K562 (cell line): ENCODE measurements around the gene ACP5. TPM values are rescaled to one million over a fixed set of nuclear protein-coding genes. Genes with fewer than 3 reads are reported as not detected.
A peak's percentile ranks its signal among the peaks of the same experiment; 100 is the strongest.

Experiments
- ATAC-seq: fragments of 200-7000 bp; cut with Tn5 transposase; 3 replicates; pipeline ENCODE4 v1.9.1; 2020; ENCODE audit warnings: moderate library complexity
- BruUV-seq: library from RNA; stranded (reverse); fragments of 400-500 nt; replicated peaks from 2 replicates; lab custom pipeline; 2021; lab: Mats Ljungman, UMichigan
- CTCF ChIA-PET: fragments of 300-600 bp; formaldehyde crosslinking; extraction: SDS; loops from one replicate; lab custom pipeline; 2021; ENCODE audit warnings: low intra/inter-chr PET ratio; lab: Yijun Ruan, JAX
- POLR2A ChIA-PET: fragments of 300-600, 350-650 bp; sonication (Branson Sonifier 250); formaldehyde crosslinking; extraction: SDS; loops from one replicate; lab custom pipeline; 2021; ENCODE audit warnings: antibody characterized with exemption, inconsistent platforms; lab: Yijun Ruan, JAX
- DNase-seq, 4 experiments: peaks; one replicate each; pipeline versions ENCODE4 v3.0.0 to v3.0.0-alpha.2; 2011 to 2018; ENCODE audit warnings: low spot score in 3 of 4, mixed read lengths in 3 of 4; ENCODE audit errors: extremely low read depth in 1 of 4
- FAIRE-seq: peaks from 2 replicates; lab custom pipeline; 2011; peaks lifted over from hg19 to GRCh38; lab: Jason Lieb, UNC
- H2AFZ ChIP-seq: 2 replicates; pipeline ENCODE4 v1.6.0; 2011; ENCODE audit warnings: low read depth, low read length, control low read depth, inconsistent platforms
- H3K27ac ChIP-seq: fragments of 200-600 bp; 3 replicates; pipeline ENCODE4 v1.8.0; 2011; ENCODE audit warnings: low read depth, mild to moderate bottlenecking, control low read depth, inconsistent platforms, low read length, moderate library complexity, mixed read lengths; ENCODE audit errors: extremely low read depth
- H3K27me3 ChIP-seq, 2 experiments: fragments of 300-600 bp in 1 of 2; 2 replicates in 1 of 2; 3 replicates in 1 of 2; pipeline versions ENCODE4 v1.6.0 to v1.8.0; 2011; ENCODE audit warnings: inconsistent platforms in 2 of 2, low read length in 2 of 2, mild to moderate bottlenecking in 1 of 2, mixed read lengths in 1 of 2, moderate library complexity in 1 of 2; ENCODE audit not compliant: control insufficient read depth in 2 of 2, insufficient read depth in 2 of 2
- H3K36me3 ChIP-seq: fragments of 300-600 bp; 3 replicates; pipeline ENCODE4 v1.8.0; 2011; ENCODE audit warnings: mild to moderate bottlenecking, low read length, inconsistent platforms; ENCODE audit not compliant: control insufficient read depth, insufficient read depth
- H3K4me1 ChIP-seq, 2 experiments: fragments of 200-600 bp in 1 of 2; replicated peaks in 1 of 2; 2 replicates in 1 of 2; 3 replicates in 1 of 2; pipeline versions ENCODE4 v1.5.1 to v1.8.0; 2011; ENCODE audit warnings: inconsistent platforms in 2 of 2, low read length in 2 of 2, mild to moderate bottlenecking in 1 of 2, mixed read lengths in 1 of 2, moderate library complexity in 1 of 2; ENCODE audit not compliant: control insufficient read depth in 2 of 2, insufficient read depth in 2 of 2
- H3K4me2 ChIP-seq: 2 replicates; pipeline ENCODE4 v1.6.1; 2011; ENCODE audit warnings: low read length, control low read depth, inconsistent platforms, mixed read lengths; ENCODE audit not compliant: insufficient read depth
- H3K4me3 ChIP-seq: fragments of 200-600 bp; sonication (generic), shearing (Covaris generic); 2 replicates; pipeline ENCODE4 v1.5.1; 2016; ENCODE audit warnings: control low read depth, inconsistent platforms
- H3K79me2 ChIP-seq: fragments of 200-600 bp; 3 replicates; pipeline ENCODE4 v1.8.0; 2011; ENCODE audit warnings: low read length, inconsistent platforms; ENCODE audit not compliant: control insufficient read depth, insufficient read depth
- H3K9ac ChIP-seq, 2 experiments: 2 replicates each; pipeline versions ENCODE4 v1.6.0 to v1.6.1; 2011; ENCODE audit warnings: low read depth in 2 of 2, low read length in 2 of 2, control low read depth in 1 of 2, inconsistent platforms in 1 of 2, mild to moderate bottlenecking in 1 of 2, mixed read lengths in 1 of 2; ENCODE audit not compliant: insufficient read depth in 1 of 2
- H3K9me1 ChIP-seq: one replicate; pipeline ENCODE4 v1.6.0; 2011; ENCODE audit warnings: inconsistent platforms, mild to moderate bottlenecking, low read length, moderate library complexity; ENCODE audit not compliant: control insufficient read depth, insufficient read depth
- H3K9me3 ChIP-seq: replicated peaks from 2 replicates; pipeline ENCODE4 v1.5.1; 2011; ENCODE audit warnings: low read depth, low read length, inconsistent platforms; ENCODE audit not compliant: control insufficient read depth, insufficient read depth
- H4K20me1 ChIP-seq: replicated peaks from 2 replicates; pipeline ENCODE4 v1.6.1; 2011; ENCODE audit warnings: low read length, inconsistent platforms, mixed read lengths; ENCODE audit not compliant: control insufficient read depth, insufficient read depth
- CBX3 ChIP-seq, 2 experiments: IDR thresholded peaks; 1 replicate in 1 of 2; 2 replicates in 1 of 2; pipeline ENCODE4 v1.6.1; 2012; ENCODE audit warnings: inconsistent platforms in 2 of 2, low read length in 2 of 2, borderline replicate concordance in 1 of 2, control low read depth in 1 of 2
- CHAMP1 ChIP-seq: fragments of 450-650 bp; IDR thresholded peaks from 2 replicates; pipeline ENCODE4 v1.6.1; 2016; ENCODE audit warnings: mild to moderate bottlenecking
- DACH1 ChIP-seq: fragments of 450-650 bp; IDR thresholded peaks from 2 replicates; pipeline ENCODE4 v1.6.1; 2018; ENCODE audit not compliant: partially characterized antibody
- GTF3C2 ChIP-seq: IDR thresholded peaks from 3 replicates; pipeline ENCODE4 v1.6.1; 2011; ENCODE audit warnings: borderline replicate concordance, mild to moderate bottlenecking, moderate library complexity; ENCODE audit not compliant: insufficient read length; ENCODE audit errors: extremely low read depth
- HDAC2 ChIP-seq: fragments of 450-650 bp; IDR thresholded peaks from 2 replicates; pipeline ENCODE4 v1.6.1; 2016; ENCODE audit warnings: mild to moderate bottlenecking
- KDM5B ChIP-seq: fragments of 200-600 bp; sonication (generic); IDR thresholded peaks from 2 replicates; pipeline ENCODE4 v1.6.1; 2012; ENCODE audit warnings: low read depth, mild to moderate bottlenecking, moderate library complexity, low read length, control low read depth, inconsistent platforms; ENCODE audit not compliant: insufficient replicate concordance
- NONO ChIP-seq, 2 experiments: fragments of 200-400 bp in 1 of 2; fragments of 450-650 bp in 1 of 2; formaldehyde crosslinking in 1 of 2; IDR thresholded peaks; 2 replicates each; pipeline ENCODE4 v1.6.1; 2017; ENCODE audit warnings: low read depth in 2 of 2, mild to moderate bottlenecking in 2 of 2, moderate library complexity in 2 of 2, low read length in 1 of 2
- PTBP1 ChIP-seq: fragments of 200-400 bp; formaldehyde crosslinking; IDR thresholded peaks from 2 replicates; pipeline ENCODE4 v1.6.1; 2017; ENCODE audit warnings: low read depth, low read length
- SMARCA5 ChIP-seq: fragments of 450-650 bp; IDR thresholded peaks from 2 replicates; pipeline ENCODE4 v1.6.1; 2016
- SMARCC2 ChIP-seq: fragments of 450-650 bp; IDR thresholded peaks from 2 replicates; pipeline ENCODE4 v1.6.1; 2017; ENCODE audit warnings: antibody characterized with exemption, moderate library complexity, mild to moderate bottlenecking, low read depth
- TFAP4 ChIP-seq: sonication (generic); formaldehyde crosslinking; IDR thresholded peaks from 2 replicates; pipeline ENCODE4 v1.8.0; 2022; ENCODE audit warnings: missing genetic modification reagents, mild to moderate bottlenecking, moderate library complexity, borderline replicate concordance
- ZBTB33 ChIP-seq: sonication (generic); formaldehyde crosslinking; IDR thresholded peaks from 2 replicates; pipeline ENCODE4 v1.8.1; 2023; ENCODE audit warnings: mild to moderate bottlenecking, missing genetic modification reagents
- ZNF121 ChIP-seq: sonication (generic); formaldehyde crosslinking; conservative IDR thresholded peaks from 2 replicates; pipeline ENCODE4 v1.8.0; 2022; ENCODE audit warnings: missing genetic modification reagents
- ZNF24 ChIP-seq: fragments of 450-650 bp; IDR thresholded peaks from 2 replicates; pipeline ENCODE4 v1.6.1; 2016
- ZSCAN29 ChIP-seq: fragments of 450-650 bp; IDR thresholded peaks from 2 replicates; pipeline ENCODE4 v1.6.1; 2017
- WGBS: fragments of 100-300 bp; shearing (Covaris generic); methylation state at CpG from one replicate; pipeline ENCODE4 v1.1.6; 2016; ENCODE audit warnings: low coverage, mixed read lengths; ENCODE audit not compliant: insufficient coverage; ENCODE audit errors: missing lambda C conversion rate; 5-methylcytosine and 5-hydroxymethylcytosine counted together
- in situ Hi-C: fragments of 300-500 bp; cut with MboI; formaldehyde crosslinking; loops from 4 replicates; pipeline ENCODE4 v1.15.0; 2018; ENCODE audit warnings: inconsistent platforms, mixed read lengths
- intact Hi-C: fragments of 100-400 bp; cut with micrococcal nuclease; formaldehyde crosslinking; loops from 2 replicates; pipeline ENCODE4 v1.14.2; 2022
- polyA plus RNA-seq, 8 experiments: library from polyadenylated mRNA; depleted of rRNA in 4 of 8; stranded (reverse) in 5 of 8; unstranded in 3 of 8; fragments of >200 nt; fragmentation: Nextera tagmentation in 2 of 8; fragmentation: Illumina TruSeq in 1 of 8; extraction: Ambion mirVana in 2 of 8; extraction: Trizol in 1 of 8; gene quantifications; 2 replicates each; pipeline versions ENCODE4 v1.2.1 to v1.2.3, GENCODE V29; 2011 to 2014; ENCODE audit warnings: inconsistent platforms in 1 of 8, missing spikeins in 1 of 8
- total RNA-seq, 7 experiments: library from RNA; depleted of rRNA in 6 of 7; stranded (reverse); fragments of >200 nt in 6 of 7; fragmentation: Illumina TruSeq in 2 of 7; extraction: Trizol in 2 of 7; gene quantifications; 2 replicates each; pipeline versions ENCODE4 v1.2.1 to v1.2.3, GENCODE V29; 2011 to 2021; ENCODE audit warnings: low replicate concordance in 1 of 7

The ACP5 gene
- total and polyA plus RNA-seq, 9 of the 15 experiments (the other 6 are each of a cell fraction or from before 2014, with no cell fraction given): 0.06 to 1.1 (median 0.31) TPM; not detected in 1

- WGBS: 35% methylated on average over 3 of the region's 3 CpGs
- ChIA-PET POLR2A (interaction anchor here (0.6 kb wide), 2 partner anchors 68 to 629 kb away, joined by 3 to 4 read pairs; no protein-coding TSS in a partner anchor), CTCF (no interaction called here)
- H3K4me2 ChIP-seq: no peak overlapping the region
- DNase-seq: no peak
- H4K20me1 ChIP-seq: no peaks in the 10 kb centered on the region
- H3K4me1 ChIP-seq: peaks cover 22 to 34% of the 10 kb centered on the region in 2 experiments; a peak in 4 of 5 replicates
- no peak overlapping the region for H2AFZ ChIP-seq
- in situ Hi-C loops: no loop called here
- no peaks in the 10 kb centered on the region for H3K27me3 ChIP-seq
- no peaks in the 10 kb centered on the region for H3K9me1 ChIP-seq
- no peaks in the 10 kb centered on the region for H3K36me3 ChIP-seq
- ATAC-seq: no peak
- H3K4me3 ChIP-seq: no peak overlapping the region
- BruUV-seq: no TSS peak
- H3K27ac ChIP-seq: no peak overlapping the region
- H3K79me2 ChIP-seq: no peaks in the 10 kb centered on the region
- no peak overlapping the region for H3K9ac ChIP-seq
- intact Hi-C loops: no loop called here
- no peak for FAIRE-seq
- no peaks in the 10 kb centered on the region for H3K9me3 ChIP-seq
- TF ChIP-seq SMARCC2 (no peak), ZNF24 (peak; percentile 32; the same call in 1 of the 2 replicates), CHAMP1 (no peak), ZSCAN29 (no peak), TFAP4 (CRISPR knock-in tag) (peak; percentile 79; the same call in 1 of the 2 replicates), GTF3C2 (no peak), NONO (IDR thresholded peaks at IDR 0.05; ENCODE audit: low read depth in 2 of 2, low read length in 1 of 2) (no peak), SMARCA5 (peak; percentile 90), KDM5B (no peak), ZBTB33 (CRISPR knock-in tag) (peak; percentile 58; the same call in 1 of the 2 replicates), HDAC2 (peak; percentile 91), ZNF121 (peak; percentile 49), PTBP1 (peak; percentile 89), CBX3 (IDR thresholded peaks at IDR 0.05; ENCODE audit: borderline replicate concordance in 1 of 2, low read length in 2 of 2) (peak in 1 of 2 experiments; percentile 71; a peak in 2 of 3 replicates), DACH1 (peak; percentile 51)
These were observed 36.2 kb downstream of the ACP5 start for GRCh38 chr19:11541238-11541637.
